Activated CD4-positive, CD25-positive, alpha-beta regulatory T cell treated with anti-CD3 and anti-CD28 coated beads, Interleukin-2, amount 50 U/mL, for 72 hours (primary cell): ENCODE data around the gene AGAP3.

Source experiments
- DNase-seq: peaks from one replicate; pipeline ENCODE4 v3.0.0; 2021

The AGAP3 gene

DNA sequence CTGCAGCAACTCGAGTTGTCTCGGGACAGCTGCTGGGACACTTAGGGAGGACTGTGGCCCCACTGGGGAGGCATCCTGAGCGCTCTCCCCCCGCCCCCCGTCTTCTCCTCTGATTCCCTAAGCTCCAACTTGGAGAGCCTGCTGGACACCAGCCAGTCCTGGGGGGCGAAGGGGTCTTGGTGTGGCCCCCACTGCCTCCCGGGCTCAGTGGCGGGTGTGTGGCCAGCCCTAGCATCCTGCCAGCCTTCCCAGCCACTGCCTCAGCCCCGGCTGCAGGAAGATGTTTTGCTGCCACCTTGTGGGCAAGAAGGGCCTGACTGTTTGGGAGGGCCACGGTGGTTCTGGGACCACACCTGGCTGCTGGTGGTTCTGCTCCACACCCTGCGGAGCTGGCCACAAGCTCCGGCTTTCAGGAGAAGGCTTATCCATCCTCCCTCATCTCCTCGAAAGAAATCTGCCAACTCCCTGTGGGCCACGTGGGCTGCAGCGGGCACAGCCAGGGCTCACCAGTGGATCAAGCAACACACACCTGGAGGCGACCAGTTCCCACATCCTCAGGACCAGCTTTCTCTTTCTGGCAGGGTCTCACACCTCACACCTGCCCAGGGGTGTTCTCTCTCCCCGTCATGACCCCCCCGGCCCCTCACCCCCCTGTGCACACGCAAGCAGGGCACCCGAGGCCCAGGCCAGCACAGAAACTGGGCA, 24.8 kb downstream of the AGAP3 start:
- peak; percentile 74 for DNase-seq

DNA sequence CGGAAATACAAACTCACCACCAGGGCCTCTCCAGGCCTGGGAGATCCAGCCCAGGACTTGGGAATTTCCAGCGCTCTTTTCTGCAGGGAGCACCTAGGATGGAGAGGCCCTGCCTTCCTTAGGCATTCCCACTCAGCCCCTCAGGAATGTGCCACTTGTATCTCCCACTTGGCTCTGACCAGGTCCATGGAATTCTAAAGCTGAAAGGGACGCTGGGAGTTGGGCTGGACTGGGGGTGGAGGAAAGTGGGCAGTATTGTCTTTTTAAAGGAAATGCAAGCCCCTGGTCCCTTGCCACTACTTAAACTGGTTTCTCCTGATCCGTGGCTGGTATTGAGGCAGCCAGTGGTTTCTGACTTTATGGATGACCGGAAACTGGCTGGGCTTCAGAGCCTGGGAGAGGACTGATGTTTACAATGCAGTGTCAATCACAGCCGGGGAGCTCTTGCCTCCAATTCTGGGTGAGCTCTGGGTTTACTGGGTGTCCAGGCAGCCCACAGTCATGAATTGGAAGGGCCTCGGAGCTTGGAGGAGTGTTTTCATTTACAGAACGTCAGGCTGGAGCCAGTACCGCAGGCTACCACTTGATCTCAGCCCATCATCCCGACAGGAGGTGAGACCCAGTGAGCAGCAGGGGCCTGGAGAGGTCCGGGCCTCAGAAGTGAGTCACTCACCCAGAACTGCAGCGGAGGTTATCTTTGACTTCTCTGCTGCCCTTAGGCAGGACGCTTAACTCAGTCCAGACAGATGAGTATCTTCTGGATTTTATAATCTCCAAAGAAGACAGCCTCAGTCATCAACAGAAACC, 27.3 kb downstream of the AGAP3 start:
- no peak for DNase-seq

DNA sequence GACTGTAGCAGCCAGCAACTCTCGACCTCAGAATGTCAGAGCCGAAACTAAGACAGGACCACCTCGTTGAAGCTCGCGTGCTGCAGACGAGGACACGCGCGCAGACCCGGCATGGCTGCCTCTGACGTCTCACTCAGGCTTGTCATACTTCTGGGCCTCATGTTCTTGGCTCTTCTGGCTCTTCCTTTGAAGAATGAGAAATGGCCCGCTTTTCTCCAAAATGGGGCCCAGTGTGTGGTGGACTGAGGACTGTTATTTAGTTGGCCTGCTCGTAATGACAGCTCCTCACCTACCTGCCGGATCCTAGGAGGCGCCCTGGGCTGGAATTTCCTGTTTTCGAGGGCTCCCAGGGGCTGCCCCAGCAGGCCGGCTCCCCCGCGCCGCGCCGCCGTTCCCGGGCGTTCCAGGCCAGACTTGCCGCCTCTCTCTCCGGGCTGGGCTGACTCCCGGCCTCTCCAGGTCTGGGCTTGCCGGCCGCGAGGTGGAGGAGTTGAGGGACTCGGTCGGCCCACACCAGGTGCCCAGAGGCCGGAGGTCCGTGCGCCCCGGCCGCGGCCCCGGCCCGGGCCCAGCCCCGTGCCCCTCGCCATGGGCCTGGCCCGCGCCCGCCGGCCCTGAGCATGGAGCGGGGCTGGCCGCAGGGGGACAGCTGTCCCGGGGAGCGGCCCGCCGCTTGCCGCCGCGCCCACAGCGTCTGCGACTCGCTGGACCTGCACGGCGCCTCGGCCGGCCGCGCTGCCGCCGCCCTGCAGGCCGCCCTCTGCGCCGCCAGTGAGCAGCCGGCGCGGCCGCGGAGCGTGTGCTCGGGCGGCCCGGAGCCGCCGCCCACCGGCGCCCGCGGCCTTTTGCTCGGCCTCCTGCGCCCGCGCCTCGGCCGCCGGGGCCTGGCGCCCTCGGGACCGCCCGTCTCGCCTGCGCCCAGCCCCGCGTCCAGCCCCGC, 28.1 kb downstream of the AGAP3 start:
- DNase-seq: no peak

DNA sequence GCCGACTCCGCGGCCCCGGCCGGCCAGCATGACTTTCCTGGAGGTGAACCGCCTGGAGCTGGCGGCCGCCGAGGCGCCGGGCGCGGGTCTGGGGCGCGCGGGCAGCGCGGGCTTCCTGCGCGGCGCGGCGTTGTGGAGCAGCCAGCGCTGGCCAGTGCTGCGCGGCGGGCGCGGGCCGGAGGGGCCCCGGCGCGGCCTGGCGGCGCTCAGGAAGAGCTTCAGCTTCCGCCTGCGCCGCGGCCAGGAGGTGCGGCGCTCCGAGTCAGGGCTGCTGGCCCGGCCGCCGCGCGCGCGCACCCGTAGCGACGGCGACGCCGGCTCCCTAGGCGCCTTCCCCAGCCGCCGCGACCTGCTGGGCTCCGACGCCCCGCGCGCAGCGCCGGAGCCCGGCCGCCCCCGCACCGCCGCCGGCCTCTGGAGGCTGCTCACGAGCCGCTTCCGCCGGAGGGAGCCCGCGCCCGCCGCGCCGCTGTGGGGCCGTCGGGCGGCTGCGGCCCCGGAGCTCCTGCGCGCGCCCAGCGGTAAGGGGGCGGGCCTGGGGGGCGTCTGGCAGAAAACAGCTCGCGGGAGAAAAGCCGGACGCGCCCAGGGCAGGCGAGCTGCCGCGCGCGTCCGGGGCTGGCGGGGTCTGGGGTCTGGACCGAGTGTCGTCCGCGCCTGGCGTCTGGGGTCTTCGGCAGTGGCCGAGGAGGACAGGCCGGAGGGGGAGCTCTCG, 29.0 kb downstream of the AGAP3 start:
- no peak for DNase-seq

DNA sequence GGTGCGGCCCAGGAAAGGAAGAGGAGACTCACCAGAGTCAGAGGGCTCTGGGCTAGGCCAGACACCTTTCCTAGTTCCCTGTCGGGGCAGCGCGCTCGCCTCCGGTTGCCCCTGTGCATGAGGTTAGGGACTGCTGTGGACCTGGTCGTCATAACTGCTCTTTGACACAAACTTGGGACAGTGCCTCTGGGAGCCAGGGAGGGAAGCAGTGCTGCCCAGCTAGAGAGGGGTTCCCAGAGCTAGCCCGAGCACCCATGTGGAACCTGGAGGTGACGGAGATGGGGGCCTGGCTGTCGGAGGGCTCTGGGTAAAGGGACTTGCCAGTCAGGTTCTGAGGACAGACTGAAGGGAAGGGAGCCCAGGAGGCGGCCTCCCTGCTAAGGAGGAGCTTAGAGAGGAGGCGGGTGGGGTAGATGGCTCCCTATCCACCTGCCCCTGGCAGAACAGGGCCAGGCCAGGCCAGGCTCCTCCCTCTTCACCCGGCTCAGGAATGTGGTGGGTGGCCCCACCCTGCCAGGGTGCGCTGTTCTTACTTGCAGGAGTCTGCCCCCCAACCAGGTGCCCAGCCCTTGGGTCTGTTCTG, 29.7 kb downstream of the AGAP3 start:
- no peak for DNase-seq

DNA sequence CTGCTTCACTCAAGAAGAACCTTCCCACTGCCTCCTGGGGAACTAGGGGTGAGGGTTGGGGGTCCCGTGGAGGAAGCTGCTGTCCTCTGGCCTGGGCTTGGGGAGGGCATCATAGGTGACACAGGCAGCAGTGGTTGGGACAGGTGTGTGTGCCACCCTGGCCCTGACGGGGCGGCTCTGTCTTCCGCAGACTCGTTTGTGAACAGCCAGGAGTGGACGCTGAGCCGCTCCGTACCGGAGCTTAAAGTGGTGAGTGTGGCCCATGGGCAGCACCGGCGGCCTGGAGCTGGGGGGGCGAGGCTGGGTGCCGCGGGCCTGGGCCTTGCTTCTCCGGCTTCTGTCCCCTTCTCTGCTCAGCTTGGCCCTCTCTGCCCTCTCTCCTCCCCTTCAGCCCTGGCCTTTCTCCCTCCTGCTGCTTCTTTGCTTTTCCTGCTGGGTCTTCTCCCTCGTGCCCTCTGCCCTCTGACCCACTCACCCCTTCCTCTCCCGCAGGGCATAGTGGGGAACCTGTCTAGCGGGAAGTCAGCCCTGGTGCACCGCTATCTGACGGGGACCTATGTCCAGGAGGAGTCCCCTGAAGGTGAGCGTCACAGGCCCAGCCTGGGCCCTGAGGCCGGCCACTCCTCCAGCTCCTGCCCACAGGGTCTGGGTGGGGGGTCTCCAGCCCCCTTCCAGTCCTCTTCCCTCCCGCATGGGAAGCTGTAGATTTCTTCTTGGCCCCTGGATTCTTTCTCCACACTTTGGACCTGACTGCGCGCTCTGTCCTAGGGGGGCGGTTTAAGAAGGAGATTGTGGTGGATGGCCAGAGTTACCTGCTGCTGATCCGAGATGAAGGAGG, 30.5 kb downstream of the AGAP3 start:
- no peak for DNase-seq

DNA sequence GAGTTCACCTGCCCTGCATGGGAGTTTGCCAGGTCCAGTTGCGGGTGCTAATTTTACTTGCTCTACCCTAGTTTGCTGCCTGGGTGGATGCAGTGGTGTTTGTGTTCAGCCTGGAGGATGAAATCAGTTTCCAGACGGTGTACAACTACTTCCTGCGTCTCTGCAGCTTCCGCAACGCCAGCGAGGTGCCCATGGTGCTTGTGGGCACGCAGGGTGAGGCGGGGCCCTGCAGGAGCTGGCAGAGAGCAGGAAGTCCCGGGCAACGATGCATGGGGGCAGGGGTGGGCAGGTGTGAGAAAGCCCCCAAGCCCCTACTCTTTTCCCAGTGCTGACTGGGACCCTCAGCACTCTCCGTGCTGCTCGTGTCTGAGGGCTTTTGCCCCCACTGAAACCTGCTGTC, 31.3 kb downstream of the AGAP3 start:
- no peak for DNase-seq

DNA sequence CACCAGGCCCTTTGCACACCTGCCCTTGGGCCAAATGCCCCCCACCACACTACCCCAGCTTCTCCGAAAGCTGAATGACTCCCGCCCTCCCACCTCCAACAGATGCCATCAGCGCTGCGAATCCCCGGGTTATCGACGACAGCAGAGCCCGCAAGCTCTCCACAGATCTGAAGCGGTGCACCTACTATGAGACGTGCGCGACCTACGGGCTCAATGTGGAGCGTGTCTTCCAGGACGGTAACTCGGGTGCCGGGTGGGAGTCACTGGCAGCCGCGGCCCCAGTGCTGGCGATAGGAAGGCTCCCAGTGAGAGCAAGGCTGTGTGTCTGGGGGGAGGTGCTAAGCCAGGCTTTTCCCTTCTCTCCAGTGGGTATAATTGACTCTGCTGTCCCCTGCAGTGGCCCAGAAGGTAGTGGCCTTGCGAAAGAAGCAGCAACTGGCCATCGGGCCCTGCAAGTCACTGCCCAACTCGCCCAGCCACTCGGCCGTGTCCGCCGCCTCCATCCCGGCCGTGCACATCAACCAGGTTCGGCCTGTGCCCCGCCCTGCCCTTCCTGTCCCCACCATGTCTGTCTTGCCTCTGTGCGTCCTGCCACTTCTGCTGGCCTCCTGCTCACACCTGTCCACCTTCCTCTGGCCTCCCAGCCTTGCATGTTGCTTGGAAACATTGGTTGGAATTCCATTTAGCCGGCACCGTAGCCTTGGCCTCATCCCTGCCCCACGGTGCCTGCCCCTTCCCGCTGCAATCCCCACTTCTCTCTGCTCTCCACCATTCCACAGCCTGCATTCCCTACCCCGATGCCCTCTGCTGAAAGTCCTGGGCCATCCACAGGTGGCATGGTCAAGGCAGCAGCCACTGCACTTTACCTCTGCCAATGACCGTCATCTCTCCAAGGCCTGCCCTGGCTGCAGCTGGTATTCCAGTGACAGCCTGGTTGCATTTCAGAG, 32.1 kb downstream of the AGAP3 start:
- DNase-seq: no peak

DNA sequence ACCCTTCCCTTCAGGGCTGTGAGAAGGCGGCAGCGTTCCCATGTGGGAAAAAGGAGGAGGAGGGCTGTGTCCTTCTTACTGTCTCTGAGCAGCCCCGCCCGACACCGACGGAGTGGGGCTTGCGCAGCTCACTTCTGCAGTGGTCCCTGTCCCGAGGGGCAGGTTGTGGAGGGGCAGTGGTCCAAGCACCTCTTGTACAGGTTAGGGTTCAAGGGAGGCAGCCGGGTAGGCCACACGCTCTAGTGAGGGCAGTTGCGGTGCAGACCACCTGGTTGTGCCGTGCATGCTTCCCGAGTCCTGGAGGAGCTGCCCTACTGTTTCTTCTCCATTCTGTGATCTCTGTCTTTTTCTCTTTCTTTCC, 32.8 kb downstream of the AGAP3 start:
- DNase-seq: no peak

DNA sequence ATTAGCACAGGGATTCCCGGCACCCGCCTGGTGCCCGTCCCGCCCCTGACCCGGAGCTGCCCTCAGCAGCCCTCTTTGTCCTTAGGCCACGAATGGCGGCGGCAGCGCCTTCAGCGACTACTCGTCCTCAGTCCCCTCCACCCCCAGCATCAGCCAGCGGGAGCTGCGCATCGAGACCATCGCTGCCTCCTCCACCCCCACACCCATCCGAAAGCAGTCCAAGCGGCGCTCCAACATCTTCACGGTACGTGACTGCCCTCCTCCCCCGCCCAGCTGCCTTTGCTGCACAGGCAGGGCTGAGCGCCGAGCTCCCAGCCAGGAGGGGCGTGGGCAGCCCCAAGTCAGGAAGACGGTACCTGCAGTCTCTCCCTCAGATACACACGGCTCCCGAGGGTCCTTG, 33.6 kb downstream of the AGAP3 start:
- no peak for DNase-seq

DNA sequence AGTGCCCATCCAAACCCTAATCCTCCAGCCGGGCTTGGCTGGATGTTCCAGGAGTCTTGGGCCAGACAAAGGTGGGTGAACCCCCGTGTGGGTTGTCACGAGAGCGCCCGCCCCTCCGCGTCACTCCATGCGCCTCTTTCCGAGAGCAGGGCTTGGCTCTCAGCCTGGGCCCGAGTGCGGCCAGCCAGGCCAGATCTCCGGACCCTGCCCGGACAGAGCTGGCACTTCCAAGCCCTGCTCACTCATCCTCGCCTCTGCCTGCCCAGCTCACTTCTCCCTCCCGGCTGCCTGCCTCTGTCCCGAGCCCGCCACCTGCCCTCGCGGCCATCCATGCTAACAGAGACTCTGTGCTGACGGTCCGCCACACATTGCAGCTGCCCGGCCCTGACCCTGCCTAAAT, 34.6 kb downstream of the AGAP3 start:
- no peak for DNase-seq

DNA sequence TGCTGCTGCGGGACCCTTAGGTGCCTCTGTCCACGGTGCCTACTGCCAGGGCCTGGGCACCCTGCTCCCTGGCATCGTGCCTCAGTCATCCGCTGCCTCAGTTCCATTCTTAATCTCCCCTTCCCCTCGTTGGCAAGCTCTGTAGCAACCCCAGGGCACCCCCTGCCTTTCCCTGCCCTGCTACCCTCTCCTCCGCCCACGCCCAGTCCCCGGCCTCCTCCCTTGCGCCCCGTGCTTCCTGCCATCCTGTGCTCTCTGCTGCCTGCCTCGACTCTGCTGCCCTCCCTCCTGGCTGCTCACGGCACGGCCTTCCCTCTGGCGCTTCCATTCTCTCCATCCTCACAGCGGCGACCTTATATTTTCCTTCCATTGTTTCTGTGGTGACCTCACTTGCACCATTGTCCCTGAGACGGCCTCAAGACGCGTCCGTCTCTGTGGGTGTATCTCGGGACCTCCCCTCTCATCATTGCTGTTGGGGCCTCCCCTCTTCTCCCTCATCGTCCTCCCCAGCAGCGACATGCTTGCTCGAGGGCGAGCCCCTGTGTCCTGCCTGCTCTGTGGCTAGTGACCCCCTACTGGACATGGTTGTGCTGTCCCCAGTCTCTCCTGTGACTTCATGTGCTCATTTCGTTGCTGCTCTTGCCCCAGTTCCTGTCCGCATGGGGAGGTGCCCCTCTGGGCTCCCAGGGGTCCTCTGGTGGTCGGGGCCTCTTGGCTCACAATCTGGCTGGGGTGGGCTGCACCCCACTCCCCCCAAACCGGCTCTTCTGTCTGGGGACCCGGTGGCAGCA, 35.3 kb downstream of the AGAP3 start:
- DNase-seq: no peak

DNA sequence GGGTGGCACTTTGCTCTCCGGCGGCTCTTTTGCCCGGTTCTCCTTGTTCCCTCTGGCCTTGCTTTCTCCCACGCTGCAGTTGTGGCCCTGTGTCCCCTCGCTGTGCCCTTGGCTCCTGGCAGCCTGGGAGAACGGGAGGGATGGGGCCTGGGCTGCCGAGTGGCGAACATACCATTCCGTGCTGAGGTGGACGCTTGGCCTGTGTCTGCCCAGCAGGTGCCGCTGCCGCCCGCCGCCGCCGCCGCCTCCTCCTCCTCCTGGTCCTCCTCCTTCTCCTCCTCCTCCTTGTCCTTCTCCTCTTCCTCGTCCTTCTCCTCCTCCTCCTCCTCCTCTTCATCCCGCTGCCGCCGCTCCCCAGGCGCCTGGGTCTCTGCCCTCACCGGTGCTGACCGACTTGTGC, 36.0 kb downstream of the AGAP3 start:
- DNase-seq: no peak

DNA sequence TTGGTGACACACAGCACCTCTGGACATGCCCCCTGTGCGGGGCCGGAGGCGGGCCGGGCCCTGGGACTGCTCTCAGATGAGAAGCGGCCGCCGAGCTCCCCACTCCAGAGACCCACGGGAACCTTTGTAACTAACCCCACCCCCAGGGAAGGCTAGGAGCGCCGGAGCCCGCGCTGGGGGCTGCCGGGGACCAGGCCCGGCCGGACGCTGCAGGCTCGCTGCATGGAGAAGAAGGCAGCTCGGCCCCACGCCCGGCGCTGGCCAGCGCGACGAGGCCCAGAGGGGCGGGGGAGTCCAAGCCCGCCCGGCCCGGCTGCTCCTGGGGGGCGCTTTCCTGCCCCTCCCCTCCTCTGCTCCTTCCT, 36.5 kb downstream of the AGAP3 start:
- DNase-seq: no peak

DNA sequence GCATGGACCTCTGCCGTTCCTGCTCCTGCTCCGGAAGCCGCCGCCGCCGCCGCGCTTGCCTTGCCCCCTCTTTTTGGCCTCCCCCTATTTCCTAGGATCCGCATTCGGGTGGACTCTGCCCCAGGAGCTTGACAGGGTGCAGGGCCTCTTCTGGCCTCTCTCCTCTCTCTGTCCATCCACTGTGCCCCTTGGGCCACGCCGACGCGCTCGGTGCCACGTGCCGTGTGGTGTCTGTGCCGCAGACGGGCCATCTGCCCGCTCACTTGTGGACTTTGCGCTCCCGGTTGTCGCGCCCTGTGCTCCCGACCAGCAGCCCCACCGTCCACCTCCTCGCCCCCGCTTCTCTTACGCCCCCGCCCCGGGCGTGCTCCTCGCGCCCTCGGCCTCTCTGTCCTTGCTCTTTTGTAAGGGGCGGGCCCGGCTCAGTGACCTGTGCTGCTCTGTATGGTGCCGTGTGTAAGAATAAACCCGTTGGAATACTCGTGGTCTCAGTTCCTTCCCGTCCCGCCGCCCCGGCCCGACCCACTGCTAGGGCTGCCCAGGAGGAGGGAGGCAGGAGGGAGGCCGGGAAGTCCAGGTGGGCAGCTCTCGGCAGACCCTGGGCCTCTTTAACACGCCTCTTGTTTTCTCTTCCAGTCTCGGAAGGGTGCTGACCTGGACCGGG, 37.0 kb downstream of the AGAP3 start:
- no peak for DNase-seq

DNA sequence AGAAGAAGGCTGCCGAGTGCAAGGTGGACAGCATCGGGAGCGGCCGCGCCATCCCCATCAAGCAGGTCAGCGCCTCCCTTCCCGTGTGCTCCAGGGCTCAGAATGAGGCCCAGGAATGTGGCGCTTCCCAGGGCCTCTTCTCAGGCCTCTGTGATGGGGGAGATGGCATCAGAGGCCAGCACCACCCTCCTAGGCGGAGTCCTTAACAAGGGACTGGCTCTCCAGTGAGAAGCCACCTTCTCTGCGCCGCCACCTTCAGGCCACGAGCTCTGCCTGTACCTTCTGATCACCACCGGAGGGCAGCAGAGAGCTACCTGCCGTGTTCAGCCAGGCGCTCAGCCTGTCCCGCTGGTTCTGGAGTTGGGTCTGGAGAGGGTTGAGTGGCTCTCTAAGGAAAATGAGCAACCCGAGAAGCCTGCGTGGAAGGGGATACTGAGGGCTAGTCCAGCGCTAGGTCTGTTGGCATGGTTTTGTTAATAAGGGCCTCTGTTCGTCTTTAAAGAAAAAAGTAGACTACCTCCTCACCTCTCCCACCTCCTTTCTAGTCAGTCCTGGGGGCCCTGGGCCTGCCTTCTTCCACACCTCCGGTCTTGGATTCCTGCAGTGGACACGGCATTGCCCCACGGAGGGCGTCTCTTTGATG, 37.7 kb downstream of the AGAP3 start:
- DNase-seq: peak; percentile 84

DNA sequence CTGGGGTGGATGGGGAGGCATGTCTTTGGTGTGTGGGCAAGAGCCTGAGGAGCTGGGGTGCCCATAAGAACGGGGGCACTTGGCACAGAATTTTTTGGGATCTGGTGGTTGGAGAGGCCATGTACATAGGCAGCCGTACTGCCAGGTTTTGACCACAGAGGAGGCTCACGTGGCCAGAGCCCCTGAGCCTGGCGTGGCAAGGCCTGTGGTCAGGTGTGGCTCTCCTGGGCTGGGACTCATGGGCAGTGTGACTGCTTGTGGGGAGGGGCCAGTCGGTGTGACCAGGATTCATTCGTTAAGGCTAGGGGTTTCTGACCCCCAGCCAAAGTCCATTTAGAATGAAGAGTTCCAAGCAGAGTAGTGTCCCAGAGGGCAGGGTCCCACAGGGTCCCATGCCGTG, 38.2 kb downstream of the AGAP3 start:
- no peak for DNase-seq

DNA sequence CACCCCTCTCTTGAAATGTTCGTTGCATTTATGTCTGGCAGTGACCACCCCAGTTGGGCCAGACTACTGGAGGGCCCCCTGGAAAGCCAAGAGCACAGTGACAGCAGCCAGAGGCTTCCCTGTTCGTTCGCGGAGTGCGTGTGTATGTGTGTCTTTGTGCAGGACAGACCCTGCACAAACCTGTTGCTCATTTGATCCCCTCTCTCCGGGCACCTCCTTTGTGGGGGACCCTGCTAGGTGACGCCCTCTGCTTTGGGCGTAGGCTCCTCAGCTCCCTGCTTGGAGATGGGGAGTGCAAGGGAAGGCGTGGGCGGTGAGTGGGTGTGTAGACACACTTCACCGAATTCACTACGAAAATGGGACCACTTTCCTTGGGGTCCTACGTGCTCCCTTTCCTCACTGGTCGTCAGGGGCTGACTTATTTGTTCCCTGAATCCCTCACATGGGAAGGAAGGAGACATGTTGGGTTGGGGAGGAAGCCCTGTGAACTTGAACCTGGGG, 38.7 kb downstream of the AGAP3 start:
- DNase-seq: no peak
